PC-9 (cell line): ENCODE data around the gene CCT5. TPM values are rescaled to one million over a fixed set of nuclear protein-coding genes. Genes with fewer than 3 reads are reported as not detected.

Experiments
- BruUV-seq: library from RNA; stranded (reverse); fragments of 400-500 nt; replicated peaks from 2 replicates; lab custom pipeline; 2021; lab: Mats Ljungman, UMichigan
- CTCF ChIA-PET: fragments of 300-600 bp; sonication (Branson Sonifier 250); formaldehyde crosslinking; loops from one replicate; lab custom pipeline; 2022; ENCODE audit warnings: antibody characterized with exemption; lab: Charles Lee
- POLR2A ChIA-PET: fragments of 300-600 bp; sonication (Branson Sonifier 250); formaldehyde crosslinking; loops from one replicate; lab custom pipeline; 2022; ENCODE audit warnings: antibody characterized with exemption; ENCODE audit not compliant: unreplicated experiment; lab: Charles Lee
- DNase-seq, 2 experiments: peaks; one replicate each; pipeline versions ENCODE4 v3.0.0 to v3.0.0-alpha.2; 2015 to 2022; ENCODE audit warnings: mixed read lengths in 1 of 2
- H2AFZ ChIP-seq: fragments of 200-600 bp; sonication (generic); 2 replicates; pipeline ENCODE4 v1.8.1; 2017; ENCODE audit warnings: antibody characterized with exemption
- H3F3A ChIP-seq: fragments of 200-600 bp; sonication (generic); 2 replicates; pipeline ENCODE4 v1.8.1; 2017; ENCODE audit warnings: antibody characterized with exemption, mild to moderate bottlenecking, low read depth; ENCODE audit not compliant: insufficient read depth
- H3K27ac ChIP-seq: fragments of 200-600 bp; sonication (generic); 2 replicates; pipeline ENCODE4 v1.6.1; 2016; ENCODE audit warnings: mixed run types
- H3K27me3 ChIP-seq: fragments of 200-600 bp; sonication (generic); 2 replicates; pipeline ENCODE4 v1.6.1; 2016; ENCODE audit warnings: low read depth, mixed run types; ENCODE audit not compliant: insufficient read depth
- H3K36me3 ChIP-seq: fragments of 200-600 bp; sonication (generic); 2 replicates; pipeline ENCODE4 v1.6.1; 2016; ENCODE audit warnings: low read depth, mixed run types
- H3K4me1 ChIP-seq: fragments of 200-600 bp; sonication (generic); replicated peaks from 2 replicates; pipeline ENCODE4 v1.6.1; 2016; ENCODE audit warnings: mixed run types; ENCODE audit not compliant: insufficient read depth
- H3K4me2 ChIP-seq: fragments of 200-600 bp; sonication (generic); 2 replicates; pipeline ENCODE4 v1.6.1; 2017; ENCODE audit warnings: mixed run types
- H3K4me3 ChIP-seq: fragments of 200-600 bp; sonication (generic); 2 replicates; pipeline ENCODE4 v1.6.1; 2016; ENCODE audit warnings: mixed run types
- H3K79me2 ChIP-seq: fragments of 200-600 bp; sonication (generic); 2 replicates; pipeline ENCODE4 v1.6.1; 2017; ENCODE audit warnings: low read depth, mixed run types
- H3K9me2 ChIP-seq: fragments of 200-600 bp; sonication (generic); 2 replicates; pipeline ENCODE4 v1.8.1; 2017; ENCODE audit warnings: mild to moderate bottlenecking; ENCODE audit not compliant: insufficient read depth
- H3K9me3 ChIP-seq: fragments of 200-600 bp; sonication (generic); 2 replicates; pipeline ENCODE4 v1.8.1; 2016; ENCODE audit warnings: low read depth; ENCODE audit not compliant: insufficient read depth
- H4K20me1 ChIP-seq: fragments of 200-600 bp; sonication (generic); 2 replicates; pipeline ENCODE4 v1.8.1; 2017; ENCODE audit not compliant: insufficient read depth
- CTCF ChIP-seq: fragments of 200-600 bp; sonication (generic); conservative IDR thresholded peaks from 2 replicates; pipeline ENCODE4 v1.6.1; 2017; ENCODE audit warnings: mixed run types, antibody characterized with exemption, mild to moderate bottlenecking, moderate library complexity
- EZH2 ChIP-seq: fragments of 200-600 bp; sonication (generic); IDR thresholded peaks from 2 replicates; pipeline ENCODE4 v1.8.0; 2017; ENCODE audit warnings: antibody characterized with exemption, low read depth
- intact Hi-C: fragments of 100-400 bp; cut with micrococcal nuclease; formaldehyde crosslinking; loops from one replicate; pipeline ENCODE4 v1.10.0; 2022; ENCODE audit not compliant: unreplicated experiment
- total RNA-seq: library from RNA; stranded (reverse); gene quantifications from 2 replicates; pipeline ENCODE4 v1.2.3, GENCODE V29; 2021

The CCT5 gene
- total RNA-seq, 1 experiment from 2014 or later: 831 TPM

- Histone ChIP-seq H3K4me3 (no peak overlapping the region), H3F3A (no peaks in the 10 kb centered on the region), H3K27ac (no peak overlapping the region), H3K4me2 (no peak overlapping the region), H4K20me1 (no peaks in the 10 kb centered on the region), H3K4me1 (no peaks in the 10 kb centered on the region), H3K9me2 (no peaks in the 10 kb centered on the region), H2AFZ (no peak overlapping the region), H3K36me3 (no peaks in the 10 kb centered on the region), H3K79me2 (no peaks in the 10 kb centered on the region), H3K27me3 (no peaks in the 10 kb centered on the region), H3K9me3 (no peaks in the 10 kb centered on the region)
- TF ChIP-seq CTCF: no peak
- no peak for TF ChIP-seq EZH2
- BruUV-seq: no TSS peak
- ChIA-PET CTCF (no interaction called here), POLR2A (interaction anchor here (0.7 kb wide), 2 partner anchors 174 to 1113 kb away, joined by 3 to 11 read pairs; no protein-coding TSS in a partner anchor)
- DNase-seq: no peak
- intact Hi-C loops: no loop called here
Observed at GRCh38 chr5:10218658-10219057, 31.4 kb upstream of the CCT5 start.

GRCh38 chr5:10219068-10219467, 31.0 kb upstream of the CCT5 start:
- intact Hi-C loops: no loop called here
- no peak overlapping the region for H3K27ac ChIP-seq

GRCh38 chr5:10220248-10220647, 29.8 kb upstream of the CCT5 start:
- Histone ChIP-seq H4K20me1 (no peaks in the 10 kb centered on the region), H2AFZ (no peak overlapping the region), H3K36me3 (no peaks in the 10 kb centered on the region), H3K4me3 (no peak overlapping the region), H3K4me2 (no peak overlapping the region), H3K9me3 (no peaks in the 10 kb centered on the region), H3K9me2 (no peaks in the 10 kb centered on the region), H3F3A (no peaks in the 10 kb centered on the region), H3K27me3 (no peaks in the 10 kb centered on the region), H3K79me2 (no peaks in the 10 kb centered on the region), H3K27ac (no peak overlapping the region), H3K4me1 (no peaks in the 10 kb centered on the region)
- no peak for DNase-seq
- ChIA-PET POLR2A (no interaction called here), CTCF (no interaction called here)
- no TSS peak for BruUV-seq
- intact Hi-C loops: no loop called here
- no peak for TF ChIP-seq CTCF
- TF ChIP-seq EZH2: no peak

More at GRCh38 chr5:10219068-10219467, 31.0 kb upstream of the CCT5 start:
- Histone ChIP-seq H3K79me2 (no peaks in the 10 kb centered on the region), H3K4me3 (no peak overlapping the region), H3K27me3 (no peaks in the 10 kb centered on the region), H3F3A (no peaks in the 10 kb centered on the region), H3K4me2 (no peak overlapping the region), H4K20me1 (no peaks in the 10 kb centered on the region), H2AFZ (no peak overlapping the region), H3K9me2 (no peaks in the 10 kb centered on the region), H3K9me3 (no peaks in the 10 kb centered on the region), H3K36me3 (no peaks in the 10 kb centered on the region), H3K4me1 (no peaks in the 10 kb centered on the region)
- no TSS peak for BruUV-seq
- no peak for TF ChIP-seq EZH2
- TF ChIP-seq CTCF: no peak
- ChIA-PET CTCF (no interaction called here), POLR2A (interaction anchor here (0.7 kb wide), 2 partner anchors 173 to 1112 kb away, joined by 3 to 11 read pairs; no protein-coding TSS in a partner anchor)
- no peak for DNase-seq
